Placental epithelial cell (primary cell): Measurements from ENCODE around the gene ENO3. TPM values are rescaled to one million over a fixed set of nuclear protein-coding genes. Genes with fewer than 3 reads are reported as not detected.

Source experiments
- small RNA-seq: library from RNA; depleted of rRNA; stranded (forward); fragments of <200 nt; gene quantifications from one replicate; pipeline ENCODE3, GENCODE V24; 2012
- total RNA-seq: library from RNA; depleted of rRNA; stranded (reverse); fragments of >200 nt; gene quantifications from 2 replicates; pipeline ENCODE4 v1.2.3, GENCODE V29; 2012

ENO3 gene
- total RNA-seq, result 3.7 and 8.2 TPM in 2 replicates

GRCh38 chr17:4950746-4951204 is at the start of gene ENO3:
Gene ENO3, plus strand, starts transcription at chr17:4951119. Its CDS starts 711 bp downstream, at chr17:4951830.

DNA sequence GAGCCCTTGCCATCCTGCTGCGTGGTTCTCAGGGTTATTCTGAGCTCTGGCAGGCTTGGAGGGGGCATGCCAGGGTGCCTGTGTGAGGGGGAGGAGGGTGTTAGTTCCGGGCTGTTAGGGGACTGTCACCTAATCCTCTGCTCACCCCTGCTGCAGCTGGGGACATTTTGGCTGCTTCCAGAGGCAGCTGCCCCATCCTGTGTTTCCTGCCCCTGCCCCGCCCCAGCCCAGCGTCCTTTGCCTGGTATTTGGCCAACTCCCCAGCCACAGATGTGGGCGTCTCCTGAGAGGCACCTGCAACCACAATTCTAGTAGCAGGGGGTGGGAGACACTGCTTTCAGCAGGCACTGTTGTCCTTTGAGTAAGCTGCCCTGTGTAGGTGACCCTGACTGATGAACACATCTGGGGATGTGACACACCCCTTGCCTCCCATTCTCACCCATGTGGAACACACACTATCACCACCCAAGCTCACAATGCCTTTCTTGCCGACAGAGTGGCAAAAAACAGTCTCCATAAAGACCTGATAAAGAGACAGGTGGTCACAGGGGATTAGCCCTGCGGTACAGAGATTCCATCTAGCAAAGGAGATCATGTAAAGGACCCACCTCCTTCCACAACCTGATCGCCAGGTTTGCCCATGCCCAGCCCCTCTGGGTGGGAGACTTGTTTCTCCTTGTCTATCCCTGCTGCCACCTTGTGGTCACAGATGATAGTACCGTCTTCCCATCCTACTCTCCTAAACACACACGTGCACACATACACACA is 47.7 kb upstream of the ENO3 start, which contains the start of gene CHRNE:
Gene CHRNE, minus strand, starts transcription at position 48 of the 768 bp plus-strand sequence. Its CDS starts 35 bp downstream, at position 13.

GRCh38 chr17:4931963-4932362 is 19.0 kb upstream of the ENO3 start, which contains the start of gene GP1BA:
Gene GP1BA, plus strand, starts transcription at chr17:4932277. Its CDS starts 328 bp downstream, at chr17:4932605.

GRCh38 chr17:4939796-4940554 is 10.9 kb upstream of the ENO3 start, which contains the start of the genes RNF167 and SLC25A11:
Gene RNF167, plus strand, starts transcription at chr17:4940268. Its CDS starts 642 bp downstream, at chr17:4940910.
Gene SLC25A11, minus strand, starts transcription at chr17:4940046. Its CDS starts 136 bp downstream, at chr17:4939910.

DNA sequence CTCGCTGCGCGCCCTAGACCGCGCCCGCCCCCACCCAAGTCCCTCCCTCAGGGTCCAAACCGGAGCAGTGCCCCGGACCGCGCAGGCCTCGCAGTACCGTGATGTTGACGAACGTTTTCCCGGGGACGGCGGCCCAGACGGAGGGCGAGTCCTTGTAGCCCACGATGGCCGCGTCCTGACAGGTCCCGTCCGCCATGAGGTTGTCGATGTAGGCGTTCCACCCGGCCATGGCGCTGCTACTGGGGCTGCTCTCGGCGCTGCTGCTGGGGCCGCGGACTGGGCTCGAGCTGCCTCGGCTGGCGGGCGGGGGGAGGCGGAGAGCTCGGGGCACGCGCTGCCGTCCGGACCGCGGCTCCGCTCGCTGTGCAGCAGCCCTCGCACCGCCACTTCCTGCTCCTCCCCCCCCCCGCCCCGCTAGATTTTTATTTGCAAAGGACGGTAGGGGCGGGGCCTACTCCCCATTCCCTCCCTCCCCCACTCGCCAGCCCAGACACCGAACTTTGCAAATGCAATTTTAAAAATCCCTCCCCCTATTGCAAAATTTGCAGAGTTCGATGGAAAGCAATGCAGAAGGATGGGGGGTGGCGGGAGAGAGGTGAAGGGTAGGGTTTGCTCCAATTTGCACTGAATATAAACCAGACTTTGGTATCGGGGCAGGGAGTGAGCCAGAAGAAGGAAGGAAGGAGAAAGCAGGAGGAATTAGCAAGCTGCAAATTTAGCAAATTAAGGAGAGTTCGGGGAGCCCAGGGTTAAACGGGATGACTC is 2.6 kb upstream of the ENO3 start, which contains the start of gene PFN1:
Gene PFN1, minus strand, starts transcription at position 365 of the 765 bp plus-strand sequence. Its CDS starts 136 bp downstream, at position 229.

GRCh38 chr17:4967539-4968485 is 16.9 kb downstream of the ENO3 start, which contains the start of gene SPAG7:
Gene SPAG7, minus strand, starts transcription at chr17:4967817. Its CDS starts 13 bp downstream, at chr17:4967804.

GRCh38 chr17:4986951-4987766 is 36.2 kb downstream of the ENO3 start, which contains the start of gene CAMTA2:
Gene CAMTA2, minus strand, starts transcription at chr17:4987675. Its CDS starts 1,453 bp downstream, at chr17:4986222.

DNA sequence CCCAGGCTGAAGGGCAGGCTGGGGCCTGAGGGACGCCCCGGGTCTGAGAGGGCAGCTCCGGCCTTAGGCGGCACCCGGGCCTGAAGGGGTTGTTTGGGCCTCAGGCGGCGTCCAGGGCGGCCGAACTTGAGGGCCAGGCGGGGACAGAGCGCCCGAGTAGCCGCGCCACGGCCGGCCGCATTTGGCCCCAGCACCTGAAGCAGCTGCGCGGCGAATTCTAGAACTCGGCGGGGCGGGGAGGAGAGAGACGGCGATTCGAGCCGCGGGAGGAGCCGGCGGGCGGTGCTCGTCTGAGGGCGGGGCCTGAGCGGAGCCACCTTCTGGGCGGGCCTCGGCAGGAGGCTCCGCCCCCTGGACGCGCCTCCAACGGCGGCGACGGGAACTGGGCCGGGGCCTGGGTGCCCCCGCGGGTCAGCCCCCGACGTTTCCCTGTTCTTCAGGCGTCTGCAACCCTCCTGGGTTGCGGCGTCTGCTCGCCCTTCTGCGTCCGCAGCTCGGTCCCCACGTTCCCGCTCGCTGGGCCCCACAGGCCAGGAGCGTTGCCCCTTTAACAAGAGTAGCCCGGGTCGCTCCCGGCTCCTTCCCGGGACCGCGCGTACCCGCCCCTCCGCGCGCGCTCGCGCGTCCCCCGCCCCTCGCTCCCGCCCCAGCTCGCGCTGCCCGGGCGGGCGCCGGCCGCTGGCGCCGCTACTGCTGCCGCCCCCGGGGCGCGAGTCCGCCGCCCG is 46.5 kb downstream of the ENO3 start, which contains the start of the genes INCA1 and KIF1C:
Gene INCA1, minus strand, starts transcription at position 221 of the 725 bp plus-strand sequence. CDS start 3,085 bp downstream, outside the sequence.
Gene KIF1C, plus strand, starts transcription at position 649 of the 725 bp plus-strand sequence. CDS start 2,297 bp downstream, outside the sequence.

Small RNAs within 50 kb of the gene (small RNA-seq; reads per million reads assigned to genes)
- gene MIR6864 (0.49 reads per million, percentile 26 among the genes with 10 or more reads in this experiment), gene MIR6865 (0.75 reads per million, percentile 45 among the genes with 10 or more reads in this experiment)

Other genes starting within 250 kb of the ENO3 start
- 19.2 and 46.0 TPM in 2 replicates for gene PELP1, start 247.0 kb upstream of the ENO3 start, total RNA-seq
- gene ARRB2, start 240.5 kb upstream of the ENO3 start, total RNA-seq, result 3.9 and 6.5 TPM in 2 replicates
- 15.5 and 19.2 TPM in 2 replicates for gene MED11, start 219.7 kb upstream of the ENO3 start, total RNA-seq
- under 0.01 TPM in 1 of 2 replicates, not detected in the other for gene ZMYND15, start 211.3 kb upstream of the ENO3 start, total RNA-seq
- gene CXCL16, start 211.2 kb upstream of the ENO3 start, total RNA-seq, result 0.79 and 5.6 TPM in 2 replicates
- not detected in 2 replicates for gene TM4SF5, start 179.2 kb upstream of the ENO3 start, total RNA-seq
- 0.33 TPM in 1 of 2 replicates, not detected in the other for gene VMO1, start 164.8 kb upstream of the ENO3 start, total RNA-seq
- gene GLTPD2, start 162.2 kb upstream of the ENO3 start, total RNA-seq, result 0.79 TPM in 1 of 2 replicates, not detected in the other
- 78.5 and 282 TPM in 2 replicates for gene PSMB6, start 155.0 kb upstream of the ENO3 start, total RNA-seq
- gene PLD2, start 144.0 kb upstream of the ENO3 start, total RNA-seq, result 54.9 and 100 TPM in 2 replicates
- 69.8 and 90.7 TPM in 2 replicates for gene MINK1, start 117.8 kb upstream of the ENO3 start, total RNA-seq
- 32.5 and 48.7 TPM in 2 replicates for gene C17orf107, start 51.6 kb upstream of the ENO3 start, total RNA-seq
- 0.87 and 1.6 TPM in 2 replicates for gene CHRNE, start 48.0 kb upstream of the ENO3 start, total RNA-seq
- not detected in 2 replicates for gene GP1BA, start 18.8 kb upstream of the ENO3 start, total RNA-seq
- gene SLC25A11, start 11.1 kb upstream of the ENO3 start, total RNA-seq, result 49.5 and 65.2 TPM in 2 replicates
- 38.5 and 60.9 TPM in 2 replicates for gene RNF167, start 10.9 kb upstream of the ENO3 start, total RNA-seq
- gene PFN1, start 2.6 kb upstream of the ENO3 start, total RNA-seq, result 275 and 588 TPM in 2 replicates
- 34.9 and 68.7 TPM in 2 replicates for gene SPAG7, start 16.7 kb downstream of the ENO3 start, total RNA-seq
- 10.2 and 12.5 TPM in 2 replicates for gene CAMTA2, start 36.6 kb downstream of the ENO3 start, total RNA-seq
- 0.43 and 1.6 TPM in 2 replicates for gene INCA1, start 46.4 kb downstream of the ENO3 start, total RNA-seq
- 40.8 and 63.3 TPM in 2 replicates for gene KIF1C, start 46.8 kb downstream of the ENO3 start, total RNA-seq
- gene SLC52A1, start 84.3 kb downstream of the ENO3 start, total RNA-seq, result 0.33 TPM in 1 of 2 replicates, not detected in the other
- gene ZFP3, start 127.3 kb downstream of the ENO3 start, total RNA-seq, result 3.1 and 4.4 TPM in 2 replicates
- gene ZNF232, start 160.8 kb downstream of the ENO3 start, total RNA-seq, result 3.4 and 12.6 TPM in 2 replicates
- 0.11 and 6.7 TPM in 2 replicates for gene USP6, start 164.9 kb downstream of the ENO3 start, total RNA-seq
- gene ZNF594, start 240.7 kb downstream of the ENO3 start, total RNA-seq, result 8.6 and 13.0 TPM in 2 replicates